Right atrium auricular region (tissue), 2 donors: ENCODE data around the gene C16orf96. TPM values are rescaled to one million over a fixed set of nuclear protein-coding genes. Genes with fewer than 3 reads are reported as not detected.

Source experiments
- DNase-seq: peaks from one replicate; pipeline ENCODE4 v3.0.0-alpha.2; 2019; ENCODE audit warnings: low spot score
- H3K27ac ChIP-seq, 2 donors: fragments of 200-600 bp; sonication (generic); 1 replicate in 1 of 2; 2 replicates in 1 of 2; pipeline ENCODE4 v1.5.1; 2016 to 2019
- H3K27me3 ChIP-seq, 2 donors: fragments of 200-600 bp; sonication (generic); one replicate each; pipeline versions ENCODE4 v1.5.1 to v1.6.0; 2017 to 2019
- H3K36me3 ChIP-seq: fragments of 200-600 bp; sonication (generic); one replicate; pipeline ENCODE4 v1.5.1; 2016
- H3K4me1 ChIP-seq, 2 donors: fragments of 200-600 bp; sonication (generic); one replicate each; pipeline versions ENCODE4 v1.5.1 to v1.6.0; 2017 to 2019
- H3K4me3 ChIP-seq, 2 donors: fragments of 200-600 bp; sonication (generic); 1 replicate in 1 of 2; 2 replicates in 1 of 2; pipeline ENCODE4 v1.5.1; 2017 to 2019; ENCODE audit warnings: mild to moderate bottlenecking in 1 of 2, moderate library complexity in 1 of 2
- H3K9me3 ChIP-seq, 2 donors: fragments of 200-600 bp; sonication (generic); one replicate each; pipeline ENCODE4 v1.5.1; 2019
- CTCF ChIP-seq, 2 donors: fragments of 200-600 bp; sonication (generic); IDR thresholded peaks; one replicate each; pipeline ENCODE4 v1.5.1; 2019; ENCODE audit warnings: antibody characterized with exemption in 2 of 2
- total RNA-seq, 2 donors: library from RNA; depleted of rRNA; stranded (reverse); fragments of >200 nt; gene quantifications; one replicate each; pipeline ENCODE4 v1.1.0, GENCODE V29; 2016

Gene C16orf96
- total RNA-seq: under 1 TPM in 1 of 2 donors, not detected in 1; 0.24 TPM

- Histone ChIP-seq H3K9me3 (no peaks in the 10 kb centered on the region), H3K4me3 (no peak within 1 kb of the TSS), H3K27me3 (no peaks in the 10 kb centered on the region), H3K4me1 (no peaks in the 10 kb centered on the region), H3K36me3 (no peaks in the 10 kb centered on the region), H3K27ac (no peak within 1 kb of the TSS)
- no peak for DNase-seq
- TF ChIP-seq CTCF (IDR thresholded peaks at IDR 0.05): no peak
Observed at GRCh38 chr16:4556112-4556511, at the start of gene C16orf96. Gene C16orf96, plus strand, starts transcription at chr16:4556340. Its CDS starts 150 bp downstream, at chr16:4556490.

GRCh38 chr16:4506450-4506849 is 49.7 kb upstream of the C16orf96 start:
- no peaks in the 10 kb centered on the region for H3K27me3 ChIP-seq
- H3K36me3 ChIP-seq: peaks cover 58% of the 10 kb centered on the region
- H3K4me1 ChIP-seq: peaks cover 0 to 18% of the 10 kb centered on the region in 2 donors
- TF ChIP-seq CTCF (IDR thresholded peaks at IDR 0.05): peak; percentile 79 to 81
- no peak for DNase-seq
- no peaks in the 10 kb centered on the region for H3K9me3 ChIP-seq
- no peak overlapping the region for H3K4me3 ChIP-seq
- peak overlapping the region in 1 of 2 donors; percentile 26 for H3K27ac ChIP-seq

GRCh38 chr16:4507588-4508345 is 48.4 kb upstream of the C16orf96 start:
- TF ChIP-seq CTCF (IDR thresholded peaks at IDR 0.05): no peak
- H3K4me1 ChIP-seq: peaks cover 0 to 26% of the 10 kb centered on the region in 2 donors
- no peak overlapping the region for H3K27ac ChIP-seq
- no peaks in the 10 kb centered on the region for H3K9me3 ChIP-seq
- peaks cover 64% of the 10 kb centered on the region for H3K36me3 ChIP-seq
- DNase-seq: no peak
- H3K27me3 ChIP-seq: no peaks in the 10 kb centered on the region
- H3K4me3 ChIP-seq: no peak overlapping the region

- TF ChIP-seq CTCF (IDR thresholded peaks at IDR 0.05): no peak
- Histone ChIP-seq H3K27ac (no peak overlapping the region), H3K4me1 (peaks cover 0 to 36% of the 10 kb centered on the region in 2 donors), H3K9me3 (no peaks in the 10 kb centered on the region), H3K4me3 (no peak overlapping the region), H3K36me3 (peaks cover 71% of the 10 kb centered on the region), H3K27me3 (no peaks in the 10 kb centered on the region)
- no peak for DNase-seq
Observed at GRCh38 chr16:4508806-4509205, 47.3 kb upstream of the C16orf96 start.

GRCh38 chr16:4509420-4509819 is 46.7 kb upstream of the C16orf96 start:
- H3K27me3 ChIP-seq: no peaks in the 10 kb centered on the region
- H3K4me1 ChIP-seq: peaks cover 0 to 42% of the 10 kb centered on the region in 2 donors
- H3K27ac ChIP-seq: no peak overlapping the region
- H3K9me3 ChIP-seq: no peaks in the 10 kb centered on the region
- no peak overlapping the region for H3K4me3 ChIP-seq
- TF ChIP-seq CTCF (IDR thresholded peaks at IDR 0.05): no peak
- no peak for DNase-seq
- H3K36me3 ChIP-seq: peaks cover 76% of the 10 kb centered on the region
